ENCODE measurements around the gene FABP6. TPM values are rescaled to one million over a fixed set of nuclear protein-coding genes. Genes with fewer than 3 reads are reported as not detected.

Gene FABP6, protein sequence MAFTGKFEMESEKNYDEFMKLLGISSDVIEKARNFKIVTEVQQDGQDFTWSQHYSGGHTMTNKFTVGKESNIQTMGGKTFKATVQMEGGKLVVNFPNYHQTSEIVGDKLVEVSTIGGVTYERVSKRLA
- 0.52 and 0.83 TPM in 2 replicates for total RNA-seq (2021)
- Bru-seq, nascent RNA: percentile 15 among the genes with signal in this experiment
- BruChase-seq, experiment 1, labeled RNA remaining after a 2-hour chase: percentile 8 among the genes with signal in this experiment
- BruChase-seq, experiment 2, labeled RNA remaining after a 6-hour chase: percentile 9 among the genes with signal in this experiment
- long read RNA-seq, partial matches to known transcripts: 0 of 1 reads
- long read RNA-seq, other reads (novel, unspliced or antisense): 1 of 1 reads

DNA sequence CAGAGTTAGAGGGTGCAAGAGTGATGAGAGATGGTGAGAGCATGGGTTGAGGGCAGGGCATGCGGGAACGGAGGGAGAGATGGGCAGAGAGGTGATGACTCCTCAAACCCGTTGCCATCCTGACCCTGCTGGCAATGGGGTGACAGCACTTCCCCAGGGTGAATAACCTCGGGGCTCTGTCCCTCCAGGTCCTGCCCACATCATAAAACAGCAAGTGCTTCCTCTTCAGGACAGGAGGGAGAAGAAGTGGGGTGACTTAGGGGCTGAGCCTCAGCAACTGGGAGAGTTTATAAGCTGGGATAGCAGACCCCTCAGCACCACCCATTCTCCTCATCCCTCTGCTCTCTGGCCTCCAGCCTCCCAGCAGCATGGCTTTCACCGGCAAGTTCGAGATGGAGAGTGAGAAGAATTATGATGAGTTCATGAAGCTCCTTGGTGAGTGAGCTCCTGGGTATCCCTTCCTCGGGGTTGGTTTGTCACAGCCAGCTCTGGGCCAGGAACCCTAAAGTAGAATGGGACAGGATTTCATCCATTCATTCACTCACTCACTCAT lies at the start of gene FABP6:
Gene FABP6 (plus strand): TSS at position 317 of the 553 bp plus-strand sequence. CDS start 52 bp downstream, at position 369.
- POLR2A ChIA-PET (ENCODE audit: low non-redundant PET): interaction anchor here (0.6 kb wide), 1 partner anchor 11 kb away, joined by 3 read pairs; no protein-coding TSS in a partner anchor
- no peak within 1 kb of the TSS for H3K4me3 ChIP-seq (ENCODE audit: low read depth, low read length, poor library complexity, severe bottlenecking)
- intact Hi-C loops (cut with micrococcal nuclease; ENCODE audit: unreplicated experiment): no loop called here
- H3K27ac ChIP-seq (ENCODE audit: low read depth, low read length, poor library complexity, severe bottlenecking): no peak within 1 kb of the TSS
- no peaks in the 10 kb centered on the region for H3K36me3 ChIP-seq (ENCODE audit: insufficient read depth, low read length, poor library complexity, severe bottlenecking)
- no peaks in the 10 kb centered on the region for H3K9me3 ChIP-seq (ENCODE audit: low read depth, low read length, poor library complexity, severe bottlenecking)
- DNase-seq (ENCODE audit: low spot score): no peak
- BruUV-seq (replicated peaks): no TSS peak
- no peaks in the 10 kb centered on the region for H3K27me3 ChIP-seq (replicated peaks; ENCODE audit: insufficient read depth, low read depth, low read length, poor library complexity)
- TF ChIP-seq, protein P1, sequence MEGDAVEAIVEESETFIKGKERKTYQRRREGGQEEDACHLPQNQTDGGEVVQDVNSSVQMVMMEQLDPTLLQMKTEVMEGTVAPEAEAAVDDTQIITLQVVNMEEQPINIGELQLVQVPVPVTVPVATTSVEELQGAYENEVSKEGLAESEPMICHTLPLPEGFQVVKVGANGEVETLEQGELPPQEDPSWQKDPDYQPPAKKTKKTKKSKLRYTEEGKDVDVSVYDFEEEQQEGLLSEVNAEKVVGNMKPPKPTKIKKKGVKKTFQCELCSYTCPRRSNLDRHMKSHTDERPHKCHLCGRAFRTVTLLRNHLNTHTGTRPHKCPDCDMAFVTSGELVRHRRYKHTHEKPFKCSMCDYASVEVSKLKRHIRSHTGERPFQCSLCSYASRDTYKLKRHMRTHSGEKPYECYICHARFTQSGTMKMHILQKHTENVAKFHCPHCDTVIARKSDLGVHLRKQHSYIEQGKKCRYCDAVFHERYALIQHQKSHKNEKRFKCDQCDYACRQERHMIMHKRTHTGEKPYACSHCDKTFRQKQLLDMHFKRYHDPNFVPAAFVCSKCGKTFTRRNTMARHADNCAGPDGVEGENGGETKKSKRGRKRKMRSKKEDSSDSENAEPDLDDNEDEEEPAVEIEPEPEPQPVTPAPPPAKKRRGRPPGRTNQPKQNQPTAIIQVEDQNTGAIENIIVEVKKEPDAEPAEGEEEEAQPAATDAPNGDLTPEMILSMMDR (conservative IDR thresholded peaks at IDR 0.05; ENCODE audit: low read depth, low read length): no peak
- no peak for TF ChIP-seq EZH2 (IDR thresholded peaks at IDR 0.05; ENCODE audit: borderline replicate concordance, low read depth, low read length, poor library complexity, severe bottlenecking)
- H3K4me1 ChIP-seq (ENCODE audit: insufficient read depth, low read length, poor library complexity, severe bottlenecking): no peaks in the 10 kb centered on the region
- CTCF ChIA-PET: no interaction called here

DNA sequence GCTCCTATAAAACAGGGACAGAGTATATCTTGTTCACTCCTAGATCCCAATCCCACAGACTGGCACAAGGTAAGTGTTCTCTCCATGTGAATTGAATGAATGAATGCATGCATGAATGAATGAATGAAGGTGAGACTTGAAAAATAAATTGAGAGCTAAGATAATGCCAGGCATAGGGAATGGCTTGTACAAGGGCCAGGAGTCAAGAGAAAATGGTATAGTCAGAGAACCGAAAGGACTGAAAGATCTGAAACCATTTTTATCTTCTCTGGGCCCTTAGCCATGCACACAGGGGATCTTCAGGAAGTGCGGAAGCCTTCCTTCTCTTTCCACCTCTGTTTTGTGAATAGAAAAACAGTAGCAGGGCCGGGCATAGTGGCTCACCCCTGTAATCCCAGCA lies 48.4 kb upstream of the FABP6 start:
- Histone ChIP-seq H3K4me3 (ENCODE audit: low read depth, low read length, poor library complexity, severe bottlenecking) (no peak overlapping the region), H3K36me3 (ENCODE audit: insufficient read depth, low read length, poor library complexity, severe bottlenecking) (no peaks in the 10 kb centered on the region), H3K27me3 (replicated peaks; ENCODE audit: insufficient read depth, low read depth, low read length, poor library complexity) (no peaks in the 10 kb centered on the region), H3K9me3 (ENCODE audit: low read depth, low read length, poor library complexity, severe bottlenecking) (no peaks in the 10 kb centered on the region), H3K4me1 (ENCODE audit: insufficient read depth, low read length, poor library complexity, severe bottlenecking) (peaks cover 6% of the 10 kb centered on the region), H3K27ac (ENCODE audit: low read depth, low read length, poor library complexity, severe bottlenecking) (no peak overlapping the region)
- TF ChIP-seq, protein P1 (conservative IDR thresholded peaks at IDR 0.05; ENCODE audit: low read depth, low read length): no peak
- no peak for TF ChIP-seq EZH2 (IDR thresholded peaks at IDR 0.05; ENCODE audit: borderline replicate concordance, low read depth, low read length, poor library complexity, severe bottlenecking)
- CTCF ChIA-PET: no interaction called here
- intact Hi-C loops (cut with micrococcal nuclease; ENCODE audit: unreplicated experiment): no loop called here
- no peak for DNase-seq (ENCODE audit: low spot score)
- no TSS peak for BruUV-seq (replicated peaks)
- POLR2A ChIA-PET (ENCODE audit: low non-redundant PET): no interaction called here

DNA sequence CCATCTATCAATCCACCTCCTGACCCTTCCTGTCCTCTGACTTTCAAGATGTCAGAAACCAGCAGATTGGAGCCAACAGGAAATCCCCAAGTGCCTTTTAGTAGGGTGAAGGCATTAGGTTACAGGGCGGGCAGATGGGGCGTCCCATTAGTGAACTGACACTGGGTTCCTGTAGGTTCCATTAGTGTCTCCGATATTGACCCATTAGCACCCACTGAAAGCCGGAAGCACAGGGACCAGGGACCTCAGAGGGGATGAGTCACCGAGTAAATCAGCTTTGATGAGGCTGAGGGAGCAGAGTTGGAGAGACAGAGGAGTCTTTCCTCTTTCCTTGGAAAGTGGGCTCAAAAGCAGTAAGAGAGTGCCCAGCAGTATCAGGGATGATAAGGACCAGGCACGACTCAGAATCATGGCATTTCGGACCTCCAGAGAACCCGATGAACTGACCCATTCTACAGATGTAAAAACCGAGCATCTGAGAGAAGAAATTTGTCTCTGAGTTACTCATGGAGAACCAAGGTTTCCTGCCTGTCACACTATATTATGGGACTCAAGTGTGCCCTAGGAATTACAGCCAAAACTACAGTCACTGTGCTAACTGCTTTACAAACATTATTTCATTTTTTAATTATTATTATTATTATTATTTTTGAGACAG lies 47.2 kb upstream of the FABP6 start:
- H3K27me3 ChIP-seq (replicated peaks; ENCODE audit: insufficient read depth, low read depth, low read length, poor library complexity): no peaks in the 10 kb centered on the region
- intact Hi-C loops (cut with micrococcal nuclease; ENCODE audit: unreplicated experiment): no loop called here
- no peak overlapping the region for H3K4me3 ChIP-seq (ENCODE audit: low read depth, low read length, poor library complexity, severe bottlenecking)
- BruUV-seq (replicated peaks): no TSS peak
- no peaks in the 10 kb centered on the region for H3K4me1 ChIP-seq (ENCODE audit: insufficient read depth, low read length, poor library complexity, severe bottlenecking)
- H3K27ac ChIP-seq (ENCODE audit: low read depth, low read length, poor library complexity, severe bottlenecking): no peak overlapping the region
- H3K9me3 ChIP-seq (ENCODE audit: low read depth, low read length, poor library complexity, severe bottlenecking): no peaks in the 10 kb centered on the region
- no peak for DNase-seq (ENCODE audit: low spot score)
- TF ChIP-seq, protein P1 (conservative IDR thresholded peaks at IDR 0.05; ENCODE audit: low read depth, low read length): no peak
- no peak for TF ChIP-seq EZH2 (IDR thresholded peaks at IDR 0.05; ENCODE audit: borderline replicate concordance, low read depth, low read length, poor library complexity, severe bottlenecking)
- ChIA-PET CTCF (no interaction called here), POLR2A (ENCODE audit: low non-redundant PET) (no interaction called here)
- H3K36me3 ChIP-seq (ENCODE audit: insufficient read depth, low read length, poor library complexity, severe bottlenecking): no peaks in the 10 kb centered on the region
